Daoy (cell line): ENCODE measurements around the gene TIMM29. TPM values are rescaled to one million over a fixed set of nuclear protein-coding genes. Genes with fewer than 3 reads are reported as not detected.
"Not testable (repeated sequence)": the region's sequence is repeated elsewhere in the genome, so short reads cannot be mapped to it uniquely, and the experiment has no call there.

Experiments
- DNase-seq: peaks from one replicate; pipeline ENCODE4 v3.0.0-alpha.2; 2015; ENCODE audit warnings: low read depth
- total RNA-seq: library from RNA; depleted of rRNA; stranded (reverse); fragments of >200 nt; shearing (Covaris generic); gene quantifications from 2 replicates; pipeline ENCODE4 v1.2.3, GENCODE V29; 2014

TIMM29 gene
- total RNA-seq, 1 experiment from 2014 or later = 67.1 TPM

DNA sequence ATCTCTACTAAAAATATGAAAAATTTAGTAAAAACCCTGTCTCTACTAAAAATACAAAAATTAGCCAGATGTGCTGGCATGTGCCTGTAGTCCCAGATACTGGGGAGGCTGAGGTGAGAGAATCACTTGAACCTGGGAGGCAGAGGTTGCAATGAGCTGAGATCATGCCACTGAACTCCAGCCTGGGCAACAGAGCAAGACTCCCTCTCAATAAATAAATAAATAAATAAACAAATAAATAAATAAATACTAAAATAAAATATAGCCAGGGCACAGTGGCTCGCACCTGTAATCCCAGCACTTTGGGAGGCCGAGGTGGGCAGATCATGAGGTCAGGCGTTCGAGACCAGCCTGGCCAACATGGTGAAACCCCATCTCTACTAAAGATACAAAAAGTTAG, 14.8 kb downstream of the TIMM29 start:
- DNase-seq = not testable (repeated sequence)

DNA sequence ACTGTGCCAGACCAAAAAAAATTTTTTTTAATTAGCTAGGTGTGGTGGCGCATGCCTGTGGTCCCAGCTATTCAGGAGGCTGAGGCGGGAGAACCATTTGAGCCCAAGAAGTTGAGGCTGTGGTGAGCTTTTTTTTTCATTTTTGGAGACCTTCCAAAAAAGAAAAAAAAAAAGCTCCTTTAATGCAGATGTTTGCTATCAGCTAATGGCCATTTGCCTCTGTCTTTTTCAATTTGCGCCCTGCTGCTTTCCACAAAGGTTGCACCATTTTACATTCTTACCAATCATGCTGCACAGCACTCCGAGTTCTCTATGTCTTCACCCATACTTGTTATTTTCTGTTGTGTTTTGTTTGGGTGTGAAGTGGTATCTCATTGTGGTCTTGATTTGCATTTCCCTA, 16.7 kb downstream of the TIMM29 start:
- no peak for DNase-seq

DNA sequence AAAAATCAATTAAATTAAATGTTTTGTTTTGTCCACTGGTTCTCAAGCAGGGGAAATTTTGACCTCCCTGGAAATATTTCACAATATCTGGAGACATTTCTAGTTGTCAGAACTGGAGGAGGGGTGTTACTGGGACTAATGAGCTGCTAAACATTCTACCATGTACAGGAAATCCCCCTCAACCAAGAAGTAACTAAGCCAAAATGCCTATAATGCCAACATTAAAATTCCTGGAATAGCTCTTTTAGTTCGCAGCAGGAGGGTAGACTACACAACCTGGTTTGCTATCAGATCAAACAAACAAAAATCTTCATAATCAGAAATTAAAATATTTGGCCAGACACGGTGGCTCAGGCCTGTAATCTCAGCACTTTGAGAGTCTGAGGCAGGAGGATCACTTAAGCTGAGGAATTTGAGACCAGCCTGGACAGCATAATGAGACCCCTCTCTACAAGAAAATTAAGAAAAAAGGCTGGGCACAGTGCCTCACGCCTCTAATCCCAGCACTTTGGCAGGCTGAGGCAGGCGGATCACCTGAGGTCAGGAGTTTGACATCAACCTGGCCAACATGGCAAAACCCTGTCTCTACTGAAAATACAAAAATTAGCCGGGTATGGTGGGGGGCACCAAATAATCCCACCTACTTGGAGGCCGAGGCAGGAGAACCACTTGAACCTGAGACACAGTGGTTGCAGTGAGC, 18.5 kb downstream of the TIMM29 start:
- peak; percentile 68 for DNase-seq

DNA sequence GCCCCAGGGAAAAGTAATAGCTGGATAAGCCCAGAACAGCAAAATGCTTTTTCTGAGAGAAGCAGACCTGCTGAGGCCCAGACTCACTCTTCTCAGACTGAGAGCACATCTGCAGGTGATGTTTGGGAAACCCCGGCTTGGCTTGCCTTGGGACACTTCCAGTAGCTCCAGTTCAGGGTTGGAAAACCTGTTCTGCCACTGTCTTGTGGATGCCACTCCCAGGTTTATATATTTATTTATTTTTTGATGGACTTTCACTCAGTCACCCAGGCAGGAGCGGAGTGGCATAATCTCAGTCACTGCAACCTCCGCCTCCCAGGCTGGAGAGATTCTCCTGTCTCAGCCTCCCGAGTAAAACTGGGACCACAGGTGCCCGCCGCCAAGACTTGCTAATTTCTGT, 24.2 kb downstream of the TIMM29 start:
- no peak for DNase-seq

DNA sequence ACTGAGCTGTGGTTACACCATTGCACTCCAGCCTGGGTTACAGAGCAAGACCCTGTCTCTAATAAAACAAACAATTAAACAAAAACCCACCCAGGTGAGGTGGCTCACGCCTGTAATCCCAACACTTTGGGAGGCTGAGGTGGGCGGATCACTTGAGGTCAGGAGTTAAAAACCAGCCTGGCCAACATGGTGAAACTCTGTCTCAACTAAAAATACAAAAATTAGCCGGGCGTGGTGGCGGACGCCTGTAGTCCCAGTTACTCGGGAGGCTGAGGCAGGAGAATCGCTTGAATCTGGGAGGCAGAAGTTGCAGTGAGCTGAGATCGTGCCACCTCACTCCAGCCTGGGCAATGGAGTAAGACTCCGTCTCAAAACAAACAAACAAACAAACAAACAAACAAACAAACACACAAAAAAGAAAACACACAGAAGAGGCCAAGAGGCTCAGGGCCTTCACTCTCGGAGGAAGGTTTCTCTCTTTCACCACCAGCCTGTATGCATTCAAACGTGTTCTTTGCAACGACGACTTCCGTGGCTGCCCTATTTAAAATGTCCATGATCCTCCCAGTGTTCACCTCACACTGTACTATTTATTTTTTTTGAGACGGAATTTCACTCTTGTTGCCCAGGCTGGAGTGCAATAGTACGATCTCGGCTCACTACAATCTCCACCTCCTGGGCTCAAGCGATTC, 30.8 kb downstream of the TIMM29 start:
- DNase-seq = not testable (repeated sequence)

DNA sequence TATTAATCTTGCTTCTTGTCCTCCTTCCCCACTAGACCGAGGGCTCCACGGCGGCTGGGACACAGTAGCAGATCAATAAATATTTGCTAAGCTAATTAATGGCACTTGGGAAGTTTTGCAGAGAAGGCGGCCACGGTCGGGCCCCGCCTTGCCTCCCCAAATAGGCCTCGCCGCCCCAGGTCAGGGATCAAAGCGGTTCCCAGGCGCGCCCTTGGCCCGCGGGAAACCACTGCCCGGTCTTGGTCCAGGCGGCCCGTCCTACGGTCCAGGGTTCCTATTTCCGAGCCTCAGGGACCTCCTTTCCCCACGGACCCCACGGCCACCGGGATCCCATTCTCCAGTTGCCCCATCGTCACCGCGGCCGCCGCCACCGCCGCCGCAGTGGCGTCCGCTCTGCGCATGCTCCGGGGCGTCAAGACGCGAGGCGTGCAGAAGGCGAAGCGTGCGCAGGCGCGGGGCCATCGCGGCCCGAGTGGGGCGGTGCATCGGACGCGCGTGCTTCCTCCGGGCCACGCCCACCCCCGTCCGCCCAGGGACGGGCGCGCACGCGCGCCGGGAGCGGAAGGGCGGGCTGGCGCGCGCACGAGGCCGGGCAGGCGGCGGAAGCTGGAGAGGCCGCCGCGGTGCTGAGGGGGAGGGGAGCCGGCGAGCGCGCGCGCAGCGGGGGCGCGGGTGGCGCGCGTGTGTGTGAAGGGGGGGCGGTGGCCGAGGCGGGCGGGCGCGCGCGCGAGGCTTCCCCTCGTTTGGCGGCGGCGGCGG, 31.9 kb downstream of the TIMM29 start, which contains the start of gene SMARCA4:
SMARCA4 (plus strand) TSS at position 717 of the 759 bp plus-strand sequence. CDS start 23,122 bp downstream, outside the sequence.
- peak; percentile 99 for DNase-seq

DNA sequence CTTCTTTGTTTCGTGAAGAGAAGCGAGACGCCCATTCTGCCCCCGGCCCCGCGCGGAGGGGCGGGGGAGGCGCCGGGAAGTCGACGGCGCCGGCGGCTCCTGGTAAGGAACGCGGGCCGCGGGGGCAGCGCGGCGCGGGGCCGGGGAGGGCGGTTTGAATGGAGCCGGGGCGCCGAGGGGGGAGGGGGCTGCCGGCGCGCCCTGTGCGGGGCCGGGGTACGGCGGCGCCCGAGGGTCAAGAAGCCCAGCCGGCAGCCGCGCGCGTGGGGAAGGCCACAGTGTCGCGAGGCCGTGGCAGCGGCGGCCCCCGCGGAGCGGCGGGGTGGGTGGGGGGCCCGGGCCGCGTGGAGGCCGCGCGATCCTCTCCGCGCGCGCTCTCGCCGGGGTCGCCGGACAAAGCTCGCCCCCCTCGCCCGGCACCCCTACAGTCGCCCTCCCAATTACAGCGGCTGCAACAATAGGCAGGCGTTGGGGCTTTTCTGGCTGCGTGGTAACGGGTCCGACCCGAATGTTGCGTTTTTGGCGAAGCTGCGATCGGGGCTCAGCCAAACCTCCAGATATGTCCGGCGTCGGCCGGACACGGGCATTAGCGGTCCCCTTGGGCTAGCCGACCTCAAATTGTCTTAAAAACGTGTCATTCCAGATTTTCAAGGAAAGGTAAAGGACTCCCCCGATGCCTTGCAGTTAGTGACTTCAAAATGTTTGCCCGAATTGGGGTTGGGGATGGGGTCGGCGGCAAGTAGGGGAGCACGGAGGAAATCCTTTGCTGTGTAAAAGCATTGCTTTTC, 32.7 kb downstream of the TIMM29 start:
- DNase-seq = peak; percentile 50

DNA sequence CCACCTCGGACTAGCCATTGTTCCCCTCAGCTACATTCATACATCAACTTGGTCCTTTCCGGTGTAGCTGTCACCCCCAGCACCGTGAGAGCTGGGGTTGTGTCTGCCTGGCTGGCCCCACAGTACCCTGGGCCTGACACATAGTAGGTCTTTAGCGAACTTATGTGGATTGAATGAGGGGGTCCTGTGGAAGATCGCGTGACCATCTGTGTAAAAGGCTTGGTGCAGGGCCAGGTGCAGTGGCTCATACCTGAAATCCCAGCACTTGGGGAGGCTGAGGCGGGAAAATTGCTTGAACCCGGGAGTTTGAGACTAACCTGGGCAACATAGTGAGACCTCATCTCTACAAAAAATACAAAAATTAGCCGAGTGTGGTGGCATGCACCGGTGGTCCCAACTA, 34.3 kb downstream of the TIMM29 start:
- no peak for DNase-seq

DNA sequence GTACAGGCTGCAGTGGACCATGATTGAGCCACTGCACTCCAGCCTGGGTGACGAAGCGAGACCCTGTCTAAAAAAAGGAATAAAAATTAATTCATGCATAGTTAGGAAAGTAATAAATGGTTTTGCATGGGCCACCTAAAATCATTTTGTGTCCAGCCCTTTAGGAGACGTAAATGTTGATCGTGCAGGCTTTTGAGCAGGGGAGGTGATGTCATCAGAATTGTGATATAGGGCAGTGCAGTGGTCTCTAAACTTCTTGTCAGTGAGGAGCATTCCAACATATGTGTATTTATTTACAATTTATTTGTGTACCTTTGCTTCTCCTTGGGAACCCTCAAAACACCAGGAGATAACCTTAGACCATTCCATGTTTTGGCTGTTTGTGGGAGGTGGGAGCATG, 35.3 kb downstream of the TIMM29 start:
- DNase-seq = no peak

DNA sequence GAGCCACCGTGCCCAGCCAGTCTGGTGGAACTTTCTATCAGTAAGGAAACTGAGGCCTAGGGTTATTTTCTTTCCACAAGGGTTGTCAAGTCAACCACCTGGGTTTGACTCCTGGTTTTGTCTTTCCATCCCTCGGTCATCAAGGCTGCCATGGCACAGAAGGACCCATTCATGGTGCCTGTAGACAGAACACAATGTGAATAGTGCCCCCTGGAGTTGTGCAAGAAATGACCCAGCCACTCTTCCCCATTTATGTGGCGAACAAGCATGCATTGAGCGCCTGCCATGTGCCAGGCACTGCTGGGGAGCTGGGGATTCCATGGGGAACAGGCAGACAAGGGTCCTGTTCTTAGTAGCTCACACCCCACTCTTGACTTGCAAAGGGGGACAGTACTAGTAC, 36.3 kb downstream of the TIMM29 start:
- no peak for DNase-seq

DNA sequence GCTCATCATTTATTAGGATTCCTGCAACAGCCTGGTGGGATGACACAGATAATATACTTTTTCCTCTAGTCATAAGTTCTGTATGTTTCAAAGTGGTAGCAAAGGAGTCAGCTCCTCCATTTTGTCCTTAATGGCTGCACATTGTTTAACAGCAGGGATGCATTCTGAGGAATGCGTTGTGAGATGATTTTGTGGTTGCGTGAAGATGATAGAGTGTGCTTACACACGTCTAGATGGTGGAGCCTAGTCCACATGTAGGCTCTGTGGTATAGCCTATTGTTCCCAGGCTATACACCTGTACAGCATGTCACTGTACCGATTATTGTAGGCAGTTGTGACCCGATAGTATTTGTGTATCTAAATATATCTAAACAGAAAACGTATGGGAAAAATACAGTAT, 36.8 kb downstream of the TIMM29 start:
- DNase-seq = no peak

DNA sequence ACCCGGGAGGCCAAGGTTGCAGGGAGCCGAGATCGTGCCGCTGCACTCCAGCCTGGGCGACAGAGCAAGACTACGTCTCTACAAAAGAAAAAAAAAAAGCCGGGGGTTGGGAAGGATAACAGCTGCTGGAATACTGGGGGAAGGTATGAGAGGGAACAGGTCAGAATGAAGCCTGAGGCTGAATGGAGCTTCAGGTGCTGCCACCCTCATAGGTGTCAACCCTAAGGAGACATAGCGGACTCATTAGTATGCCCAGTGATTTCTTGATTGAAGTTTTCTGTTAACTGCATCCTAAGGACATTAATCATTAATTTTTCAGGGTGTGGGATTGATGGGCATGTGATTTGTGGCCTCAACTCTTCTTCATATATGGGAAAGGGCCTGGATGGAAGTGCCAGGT, 38.2 kb downstream of the TIMM29 start:
- no peak for DNase-seq

DNA sequence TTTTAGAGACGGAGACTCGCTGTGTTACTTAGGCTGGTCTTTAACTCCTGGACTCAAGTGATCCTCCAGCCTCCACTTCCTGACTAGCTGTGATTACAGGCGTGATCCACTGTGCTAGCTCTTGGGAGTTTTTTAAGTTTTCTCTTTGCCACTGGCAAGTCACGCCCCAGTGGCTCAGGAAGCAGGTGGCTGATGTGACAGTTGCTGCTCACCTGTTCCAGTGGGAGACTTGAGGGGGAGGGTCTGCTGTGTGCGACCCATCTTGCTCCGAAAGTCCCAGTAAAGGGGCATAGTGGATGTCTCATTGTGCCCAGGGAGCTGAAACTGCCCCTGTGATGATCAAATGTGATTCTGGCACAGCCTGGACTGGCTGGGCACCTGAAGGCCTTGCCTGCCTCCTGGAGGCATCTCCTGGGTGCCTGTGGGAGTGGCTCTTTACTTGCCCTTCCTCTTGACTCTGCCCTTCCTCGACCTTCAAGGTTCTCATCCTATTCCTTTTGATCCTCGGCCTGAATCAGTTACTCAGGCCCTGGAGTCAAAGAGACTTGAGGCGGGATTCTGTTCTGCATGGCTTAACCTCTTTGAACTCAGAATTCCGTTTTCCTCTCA, 40.0 kb downstream of the TIMM29 start:
- DNase-seq = no peak

DNA sequence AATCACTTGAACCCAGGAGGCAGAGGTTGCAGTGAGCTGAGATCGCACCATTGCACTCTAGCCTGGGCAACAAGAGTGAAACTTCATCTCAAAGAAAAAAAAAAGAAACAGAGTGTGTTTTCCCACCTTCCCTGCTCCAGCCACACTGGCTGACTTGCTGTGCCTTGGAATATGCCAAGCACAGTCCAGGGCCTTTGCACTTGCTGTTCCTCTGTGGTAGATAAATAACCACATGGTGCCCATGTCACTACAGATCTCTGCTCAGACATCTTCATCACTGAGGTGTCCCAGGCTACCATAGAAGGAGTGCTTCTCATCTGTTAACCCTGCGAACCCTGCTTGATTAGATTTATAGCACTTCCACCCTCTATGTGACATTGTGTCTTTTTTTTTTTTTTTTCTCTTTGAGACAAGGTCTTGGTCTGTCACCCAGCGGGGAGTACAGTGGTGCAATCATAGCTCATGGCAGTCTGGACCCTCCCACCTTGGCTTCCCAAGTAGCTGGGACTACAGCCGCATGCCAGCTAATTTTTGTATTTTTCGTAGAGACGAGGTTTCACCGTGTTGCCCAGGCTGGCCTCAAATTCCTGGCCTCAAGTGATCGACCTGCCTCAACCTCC, 42.6 kb downstream of the TIMM29 start:
- DNase-seq = no peak

DNA sequence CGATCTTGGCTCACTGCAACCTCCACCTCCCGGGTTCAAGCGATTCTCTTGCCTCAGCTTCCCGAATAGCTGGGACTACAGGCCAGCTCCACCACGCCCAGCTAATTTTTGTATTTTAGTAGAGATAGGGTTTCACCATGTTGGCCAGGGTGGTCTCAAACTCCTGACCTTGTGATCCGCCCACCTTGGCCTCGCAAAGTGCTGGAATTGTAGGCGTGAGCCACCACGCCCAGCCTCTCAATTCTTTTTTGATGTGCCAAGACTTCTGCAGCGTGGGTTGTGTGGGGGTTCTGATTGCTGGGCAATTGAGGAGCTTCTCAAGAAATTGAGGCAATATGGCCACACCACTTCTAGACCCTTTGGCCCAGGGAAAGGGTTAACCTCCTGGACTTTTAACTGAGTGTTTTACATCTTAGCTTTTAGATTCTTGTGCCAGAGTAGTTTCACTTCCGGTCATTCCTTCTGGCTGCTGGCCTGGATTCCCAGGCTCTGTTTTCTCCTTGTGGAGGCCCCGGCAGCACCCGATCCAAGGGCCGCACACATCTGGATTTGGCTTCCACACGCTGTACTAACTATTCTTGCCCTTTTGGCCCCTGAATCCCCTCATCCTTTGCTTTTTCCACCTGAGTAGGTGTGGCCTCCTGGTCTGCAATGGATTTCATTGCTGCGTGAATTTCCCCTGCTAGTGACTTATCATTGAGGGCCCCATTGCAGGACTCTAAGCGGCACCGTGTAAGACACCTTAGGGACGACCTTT, 46.9 kb downstream of the TIMM29 start:
- no peak for DNase-seq

DNA sequence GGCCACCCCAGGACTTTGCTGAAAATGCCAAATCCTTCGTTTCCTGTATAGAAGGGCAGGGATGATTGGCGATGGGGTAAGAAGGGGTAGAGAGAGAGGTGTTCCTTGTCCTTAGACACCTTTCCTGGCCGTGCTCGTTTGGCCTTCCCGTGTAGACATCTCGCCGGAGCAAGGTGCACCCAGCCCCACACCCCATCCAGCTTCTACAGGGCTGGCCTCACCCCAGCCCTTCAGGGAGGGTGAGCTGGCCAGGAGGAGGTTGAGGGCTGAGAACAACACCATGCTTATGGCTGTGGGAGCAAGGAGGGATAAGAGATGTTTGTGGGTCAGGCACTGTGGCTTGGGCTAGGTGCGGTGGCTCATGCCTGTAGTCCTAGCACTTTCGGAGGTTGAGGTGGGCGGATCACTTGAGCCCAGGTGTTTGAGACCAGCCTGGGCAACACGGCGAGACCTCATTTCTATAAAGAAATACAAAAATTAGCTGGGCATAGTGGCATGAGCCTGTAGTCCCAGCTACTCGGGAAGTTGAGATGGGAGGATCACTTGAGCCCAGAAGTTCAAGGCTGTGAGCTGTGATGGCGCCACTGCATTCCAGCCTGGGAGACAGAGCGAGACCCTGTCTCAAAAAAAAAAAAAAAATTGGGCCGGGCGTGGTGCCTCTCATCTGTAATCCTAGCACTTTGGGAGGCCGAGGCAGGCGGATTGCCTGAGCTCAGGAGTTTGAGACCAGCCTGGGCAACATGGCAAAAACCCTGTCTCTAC, 47.7 kb downstream of the TIMM29 start:
- no peak for DNase-seq

DNA sequence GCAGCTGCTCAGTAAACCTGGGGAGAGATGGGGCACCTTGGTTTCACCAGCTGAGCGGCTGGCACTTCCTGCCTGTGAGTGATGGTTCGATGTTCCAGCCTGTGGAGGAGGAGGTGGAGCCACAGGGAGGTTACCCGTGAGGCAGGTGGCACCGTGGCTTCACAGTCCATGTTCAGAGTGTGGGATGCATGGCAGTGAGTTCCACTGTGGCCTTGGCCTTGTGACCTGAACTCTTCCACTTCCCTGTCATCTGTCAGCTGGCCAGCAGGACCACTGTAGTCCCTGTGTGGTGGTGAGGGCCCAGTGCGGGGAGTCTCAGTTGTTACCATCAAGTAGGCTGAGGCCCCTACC, 49.1 kb downstream of the TIMM29 start:
- no peak for DNase-seq
